NT2/D1 (cell line): ENCODE measurements around the gene OR1I1.

Source experiments
- DNase-seq: peaks from one replicate; pipeline ENCODE4 v3.0.0-alpha.2; 2011; ENCODE audit warnings: low read depth, low spot score
- H3K27me3 ChIP-seq: 2 replicates; pipeline ENCODE4 v1.6.0; 2011; ENCODE audit warnings: mild to moderate bottlenecking; ENCODE audit not compliant: insufficient read length, insufficient read depth
- H3K36me3 ChIP-seq: 2 replicates; pipeline ENCODE4 v1.6.1; 2011; ENCODE audit warnings: mild to moderate bottlenecking, low read length, mixed read lengths; ENCODE audit not compliant: insufficient read depth, insufficient read length
- H3K4me1 ChIP-seq: 2 replicates; pipeline ENCODE4 v1.5.1; 2011; ENCODE audit not compliant: insufficient read depth, insufficient read length
- H3K4me3 ChIP-seq: 2 replicates; pipeline ENCODE4 v1.5.1; 2011; ENCODE audit warnings: low read depth; ENCODE audit not compliant: insufficient read length
- H3K9ac ChIP-seq: 2 replicates; pipeline ENCODE4 v1.6.0; 2011; ENCODE audit warnings: low read depth; ENCODE audit not compliant: insufficient read length
- H3K9me3 ChIP-seq: 2 replicates; pipeline ENCODE4 v1.5.1; 2011; ENCODE audit warnings: mild to moderate bottlenecking, low read length; ENCODE audit not compliant: insufficient read depth
- SUZ12 ChIP-seq: IDR thresholded peaks from 2 replicates; pipeline ENCODE4 v1.6.1; 2011; ENCODE audit not compliant: insufficient read length, insufficient read depth; ENCODE audit errors: extremely low read depth
- YY1 ChIP-seq: IDR thresholded peaks from 2 replicates; pipeline ENCODE4 v1.6.1; 2011; ENCODE audit not compliant: insufficient read length, insufficient read depth
- ZNF274 ChIP-seq: IDR thresholded peaks from 2 replicates; pipeline ENCODE4 v1.6.1; 2011; ENCODE audit warnings: mild to moderate bottlenecking, low read depth, low read length

The OR1I1 gene

GRCh38 chr19:15120135-15121026, 38.4 kb downstream of the OR1I1 start:
- Histone ChIP-seq H3K9me3 (peaks cover 7% of the 10 kb centered on the region; the same call in 1 of the 2 replicates), H3K4me3 (no peak overlapping the region), H3K27me3 (no peaks in the 10 kb centered on the region), H3K9ac (no peak overlapping the region), H3K36me3 (peaks cover 81% of the 10 kb centered on the region), H3K4me1 (peaks cover 4% of the 10 kb centered on the region)
- DNase-seq: no peak
- TF ChIP-seq ZNF274 (no peak), YY1 (no peak), SUZ12 (no peak)

- DNase-seq: no peak
- Histone ChIP-seq H3K4me1 (peaks cover 4% of the 10 kb centered on the region), H3K9ac (no peak overlapping the region), H3K36me3 (peaks cover 60% of the 10 kb centered on the region), H3K4me3 (no peak overlapping the region), H3K9me3 (peaks cover 7% of the 10 kb centered on the region; the same call in 1 of the 2 replicates), H3K27me3 (no peaks in the 10 kb centered on the region)
- no peak for TF ChIP-seq YY1
Measured at GRCh38 chr19:15122331-15123030, 40.5 kb downstream of the OR1I1 start.

DNA sequence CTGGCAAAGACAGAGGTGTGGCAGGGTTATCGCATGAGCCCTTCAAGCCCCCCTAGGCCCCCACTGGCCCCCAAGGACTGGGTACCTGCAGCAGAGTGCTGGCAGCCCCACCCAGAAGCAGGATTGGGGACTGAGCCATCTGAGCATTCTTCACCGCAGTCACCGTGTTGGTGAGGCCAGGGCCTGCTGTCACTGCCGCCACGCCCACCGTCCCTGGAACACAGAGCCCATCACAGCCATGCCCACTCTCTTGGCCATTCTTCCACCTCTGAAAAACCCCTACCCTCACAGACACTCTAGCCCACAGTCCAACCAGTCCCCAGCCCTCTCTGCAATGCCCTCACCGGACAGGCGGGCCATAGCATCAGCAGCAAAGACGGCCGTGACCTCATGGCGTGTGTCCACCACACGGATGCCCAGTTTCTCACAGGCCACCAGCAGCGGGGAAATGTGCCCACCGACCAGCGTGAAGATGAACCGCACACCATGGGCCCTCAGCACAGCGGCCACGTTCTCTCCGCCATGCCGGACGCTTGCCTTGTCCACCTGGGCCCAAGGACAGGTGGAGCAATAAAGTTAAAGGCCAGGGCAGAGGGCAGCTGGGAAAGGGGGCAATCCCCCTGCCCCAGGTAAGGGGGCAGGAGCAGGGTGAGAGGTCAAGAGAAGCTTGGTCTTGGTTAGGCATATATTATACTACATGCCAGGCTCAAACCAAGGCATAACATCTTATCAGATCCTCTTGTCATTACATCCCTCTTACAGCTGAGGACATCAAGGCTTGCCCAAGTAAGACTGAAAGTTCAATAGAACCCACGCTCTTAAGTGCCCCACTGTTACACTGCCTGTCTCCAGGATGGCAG, 41.2 kb downstream of the OR1I1 start:
- no peak overlapping the region for H3K4me3 ChIP-seq
- peaks cover 4% of the 10 kb centered on the region for H3K4me1 ChIP-seq
- DNase-seq: no peak
- peaks cover 52% of the 10 kb centered on the region for H3K36me3 ChIP-seq
- no peak for TF ChIP-seq YY1
- TF ChIP-seq SUZ12: no peak
- TF ChIP-seq ZNF274: no peak
- peak overlapping the region; percentile 3 for H3K9ac ChIP-seq
- H3K9me3 ChIP-seq: peaks cover 7% of the 10 kb centered on the region; the same call in 1 of the 2 replicates
- no peaks in the 10 kb centered on the region for H3K27me3 ChIP-seq

GRCh38 chr19:15123900-15124299, 41.9 kb downstream of the OR1I1 start:
- Histone ChIP-seq H3K9me3 (peaks cover 4% of the 10 kb centered on the region; the same call in 1 of the 2 replicates), H3K27me3 (no peaks in the 10 kb centered on the region), H3K9ac (peak overlapping the region; percentile 97), H3K4me1 (peaks cover 4% of the 10 kb centered on the region), H3K36me3 (peaks cover 46% of the 10 kb centered on the region), H3K4me3 (peak overlapping the region; percentile 76)
- DNase-seq: no peak
- TF ChIP-seq ZNF274 (no peak), YY1 (no peak)

GRCh38 chr19:15124572-15125231, 42.7 kb downstream of the OR1I1 start:
- TF ChIP-seq SUZ12: no peak
- TF ChIP-seq ZNF274: no peak
- TF ChIP-seq YY1: no peak
- no peak for DNase-seq
- H3K9me3 ChIP-seq: no peaks in the 10 kb centered on the region
- H3K36me3 ChIP-seq: peaks cover 39% of the 10 kb centered on the region
- peak overlapping the region; percentile 97 for H3K9ac ChIP-seq
- H3K4me3 ChIP-seq: peak overlapping the region; percentile 76
- no peaks in the 10 kb centered on the region for H3K27me3 ChIP-seq
- H3K4me1 ChIP-seq: peaks cover 4% of the 10 kb centered on the region

DNA sequence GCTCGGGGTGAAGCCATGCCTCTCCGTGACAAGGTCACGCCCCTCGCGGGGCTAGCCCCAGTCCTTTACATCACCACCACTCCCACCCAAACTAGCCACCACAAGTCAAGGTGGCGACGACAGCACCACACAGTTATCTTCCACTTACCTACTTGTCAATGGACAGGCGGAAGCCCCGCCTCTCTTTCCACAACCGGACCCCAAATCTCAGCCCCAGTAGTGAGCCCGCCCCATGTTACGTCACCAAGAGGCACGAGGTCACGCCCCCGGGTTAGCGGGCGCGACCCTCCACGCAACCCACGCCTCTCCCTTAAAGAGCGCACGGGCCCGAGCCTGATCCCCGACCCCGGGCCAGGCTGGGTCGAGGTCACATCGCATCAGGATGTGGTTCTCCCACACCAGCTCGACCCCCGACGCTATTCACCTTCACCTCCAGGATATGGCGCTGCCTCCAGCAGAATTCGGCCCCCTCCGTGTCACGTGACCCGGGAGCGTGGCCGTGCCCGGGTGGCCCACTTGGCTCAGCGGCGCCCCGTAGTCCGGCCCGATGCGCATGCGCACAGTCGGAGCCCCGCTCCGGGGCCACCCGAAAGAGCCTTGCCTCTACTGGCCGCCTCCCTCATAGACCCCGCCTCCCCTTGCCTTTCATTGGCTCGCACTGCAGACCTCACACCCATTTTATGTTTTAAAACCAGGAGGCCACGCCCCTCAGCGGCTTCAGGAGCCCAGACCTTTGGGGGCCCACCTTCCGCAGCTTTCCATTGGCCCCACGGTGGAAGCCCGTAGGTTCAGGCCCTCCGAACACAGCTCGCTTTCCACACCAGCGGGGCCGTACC, 43.4 kb downstream of the OR1I1 start:
- Histone ChIP-seq H3K27me3 (no peaks in the 10 kb centered on the region), H3K4me1 (peaks cover 8% of the 10 kb centered on the region), H3K9me3 (no peaks in the 10 kb centered on the region), H3K4me3 (peak overlapping the region; percentile 76), H3K9ac (peak overlapping the region; percentile 97), H3K36me3 (peaks cover 32% of the 10 kb centered on the region)
- TF ChIP-seq YY1: no peak
- TF ChIP-seq ZNF274: no peak
- TF ChIP-seq SUZ12: no peak
- DNase-seq: peak; percentile 98
